H9 (cell line): ENCODE data around the gene SNX18. TPM values are rescaled to one million over a fixed set of nuclear protein-coding genes. Genes with fewer than 3 reads are reported as not detected.

ENCODE experiments used
- DNase-seq: peaks from one replicate; pipeline ENCODE4 v3.0.0-alpha.2; 2017
- H2AFZ ChIP-seq: one replicate; pipeline ENCODE4 v1.6.1; 2013; ENCODE audit warnings: mild to moderate bottlenecking, low read length, control low read depth, moderate library complexity
- H2AK5ac ChIP-seq: 2 replicates; pipeline ENCODE4 v1.6.1; 2013; ENCODE audit warnings: low read length, control low read depth, mixed read lengths; ENCODE audit not compliant: insufficient read length
- H2BK120ac ChIP-seq: one replicate; pipeline ENCODE4 v1.6.1; 2013; ENCODE audit warnings: low read depth, mild to moderate bottlenecking, low read length, control low read depth, inconsistent platforms; ENCODE audit not compliant: poor library complexity, severe bottlenecking
- H2BK12ac ChIP-seq: 2 replicates; pipeline ENCODE4 v1.6.1; 2013; ENCODE audit warnings: low read length, control low read depth, mixed read lengths, low read depth; ENCODE audit not compliant: insufficient read length
- H2BK15ac ChIP-seq: 2 replicates; pipeline ENCODE4 v1.6.1; 2013; ENCODE audit warnings: low read depth, low read length, control low read depth
- H2BK20ac ChIP-seq: one replicate; pipeline ENCODE4 v1.6.1; 2013; ENCODE audit warnings: low read depth, mild to moderate bottlenecking, low read length, control low read depth, inconsistent platforms; ENCODE audit not compliant: poor library complexity, severe bottlenecking
- H2BK5ac ChIP-seq: 2 replicates; pipeline ENCODE4 v1.6.1; 2013; ENCODE audit warnings: low read length, control low read depth, mixed read lengths; ENCODE audit not compliant: insufficient read length
- H3K14ac ChIP-seq: 2 replicates; pipeline ENCODE4 v1.6.1; 2013; ENCODE audit warnings: low read length, control low read depth; ENCODE audit not compliant: insufficient read depth
- H3K18ac ChIP-seq: 2 replicates; pipeline ENCODE4 v1.6.1; 2013; ENCODE audit warnings: low read depth, mild to moderate bottlenecking, mixed read lengths, low read length, control low read depth; ENCODE audit not compliant: insufficient read length
- H3K23ac ChIP-seq: 2 replicates; pipeline ENCODE4 v1.6.1; 2013; ENCODE audit warnings: low read length, control low read depth, mixed read lengths, low read depth; ENCODE audit not compliant: insufficient read length
- H3K23me2 ChIP-seq: 2 replicates; pipeline ENCODE4 v1.6.1; 2013; ENCODE audit warnings: low read depth, mild to moderate bottlenecking, mixed read lengths, low read length, control low read depth; ENCODE audit not compliant: insufficient read length, poor library complexity, severe bottlenecking
- H3K27ac ChIP-seq: 2 replicates; pipeline ENCODE4 v1.5.1; 2013; ENCODE audit warnings: low read length, control low read depth, mixed read lengths, low read depth; ENCODE audit not compliant: insufficient read length
- H3K27me3 ChIP-seq: 2 replicates; pipeline ENCODE4 v1.6.1; 2013; ENCODE audit warnings: low read length, control low read depth, inconsistent platforms; ENCODE audit not compliant: insufficient read depth
- H3K4ac ChIP-seq: 2 replicates; pipeline ENCODE4 v1.6.1; 2013; ENCODE audit warnings: low read depth, mild to moderate bottlenecking, control low read depth, inconsistent platforms, low read length, moderate library complexity
- H3K4me1 ChIP-seq: 2 replicates; pipeline ENCODE4 v1.6.1; 2013; ENCODE audit warnings: low read length, control low read depth, inconsistent platforms; ENCODE audit not compliant: insufficient read depth
- H3K4me2 ChIP-seq: 2 replicates; pipeline ENCODE4 v1.6.1; 2013; ENCODE audit warnings: low read length, control low read depth, mixed read lengths; ENCODE audit not compliant: insufficient read length, insufficient read depth
- H3K56ac ChIP-seq: 2 replicates; pipeline ENCODE4 v1.6.1; 2013; ENCODE audit warnings: low read depth, mild to moderate bottlenecking, mixed read lengths, low read length, control low read depth; ENCODE audit not compliant: insufficient read length
- H3K79me1 ChIP-seq: 2 replicates; pipeline ENCODE4 v1.6.1; 2013; ENCODE audit warnings: low read depth, mild to moderate bottlenecking, moderate library complexity, low read length, control low read depth, inconsistent platforms; ENCODE audit not compliant: insufficient read depth, poor library complexity, severe bottlenecking
- H3K79me2 ChIP-seq: 2 replicates; pipeline ENCODE4 v1.6.1; 2013; ENCODE audit warnings: low read length, control low read depth, inconsistent platforms; ENCODE audit not compliant: insufficient read depth
- H3K9ac ChIP-seq: 2 replicates; pipeline ENCODE4 v1.6.1; 2013; ENCODE audit warnings: low read length, control low read depth, mixed read lengths; ENCODE audit not compliant: insufficient read length; ENCODE audit errors: extremely low read depth
- H3K9me3 ChIP-seq: one replicate; pipeline ENCODE4 v1.6.1; 2013; ENCODE audit warnings: low read depth, low read length, inconsistent platforms; ENCODE audit not compliant: control insufficient read depth
- H3T11ph ChIP-seq: one replicate; pipeline ENCODE4 v1.6.1; 2013; ENCODE audit warnings: mild to moderate bottlenecking, low read length, control low read depth, inconsistent platforms
- H4K20me1 ChIP-seq: one replicate; pipeline ENCODE4 v1.6.1; 2013; ENCODE audit not compliant: control insufficient read depth, insufficient read length, insufficient read depth
- H4K5ac ChIP-seq: 2 replicates; pipeline ENCODE4 v1.6.1; 2013; ENCODE audit warnings: low read depth, mild to moderate bottlenecking, mixed read lengths, low read length, control low read depth; ENCODE audit not compliant: insufficient read length
- H4K8ac ChIP-seq: replicated peaks from 2 replicates; pipeline ENCODE4 v1.6.1; 2013; ENCODE audit warnings: low read length, control low read depth, mixed read lengths, low read depth; ENCODE audit not compliant: insufficient read length
- H4K91ac ChIP-seq: 2 replicates; pipeline ENCODE4 v1.6.1; 2013; ENCODE audit warnings: low read depth, mild to moderate bottlenecking, moderate library complexity, mixed read lengths, low read length, control low read depth; ENCODE audit not compliant: insufficient read length
- H3K27ac Mint-ChIP-seq, 3 experiments: 2 replicates in 2 of 3; 3 replicates in 1 of 3; pipeline ENCODE4 v1.8.0; 2020 to 2021; ENCODE audit warnings: mixed read lengths in 3 of 3, mild to moderate bottlenecking in 1 of 3, moderate library complexity in 1 of 3
- H3K27me3 Mint-ChIP-seq: 2 replicates; pipeline ENCODE4 v1.8.0; 2021; ENCODE audit warnings: low read depth, mild to moderate bottlenecking, moderate library complexity, mixed read lengths
- H3K36me3 Mint-ChIP-seq, 3 experiments: 2 replicates in 2 of 3; 3 replicates in 1 of 3; pipeline ENCODE4 v1.8.0; 2020 to 2021; ENCODE audit warnings: low read depth in 3 of 3, mixed read lengths in 3 of 3; ENCODE audit not compliant: insufficient read depth in 1 of 3
- H3K4me1 Mint-ChIP-seq, 2 experiments: 2 replicates each; pipeline ENCODE4 v1.8.0; 2020; ENCODE audit warnings: mixed read lengths in 2 of 2
- H3K4me3 Mint-ChIP-seq, 2 experiments: 2 replicates in 1 of 2; 3 replicates in 1 of 2; pipeline ENCODE4 v1.8.0; 2020 to 2021; ENCODE audit warnings: mild to moderate bottlenecking in 2 of 2, mixed read lengths in 2 of 2, moderate library complexity in 1 of 2
- H3K9me3 Mint-ChIP-seq, 2 experiments: 2 replicates in 1 of 2; 3 replicates in 1 of 2; pipeline ENCODE4 v1.8.0; 2020; ENCODE audit warnings: mild to moderate bottlenecking in 2 of 2, mixed read lengths in 2 of 2, moderate library complexity in 1 of 2
- WGBS: extraction: QIAGEN DNeasy Blood & Tissue Kit; methylation state at CpG from one replicate; pipeline ENCODE4 v1.1.7; 2013; ENCODE audit warnings: missing lambda C conversion rate, low lambda C conversion rate, mixed read lengths; ENCODE audit not compliant: insufficient read length; ENCODE audit errors: extremely low coverage; 5-methylcytosine and 5-hydroxymethylcytosine counted together
- total RNA-seq: library from RNA; stranded (reverse); gene quantifications from 2 replicates; pipeline ENCODE4 v1.2.1, GENCODE V29; 2021
- TF ChIP-seq, protein P1 (sequence below): fragments of 200-600 bp; sonication (generic); conservative IDR thresholded peaks from 3 replicates; pipeline ENCODE4 v1.8.0; 2021; ENCODE audit warnings: antibody characterized with exemption, mild to moderate bottlenecking

Gene SNX18
- total RNA-seq, 1 experiment from 2014 or later = 17.2 TPM

DNA sequence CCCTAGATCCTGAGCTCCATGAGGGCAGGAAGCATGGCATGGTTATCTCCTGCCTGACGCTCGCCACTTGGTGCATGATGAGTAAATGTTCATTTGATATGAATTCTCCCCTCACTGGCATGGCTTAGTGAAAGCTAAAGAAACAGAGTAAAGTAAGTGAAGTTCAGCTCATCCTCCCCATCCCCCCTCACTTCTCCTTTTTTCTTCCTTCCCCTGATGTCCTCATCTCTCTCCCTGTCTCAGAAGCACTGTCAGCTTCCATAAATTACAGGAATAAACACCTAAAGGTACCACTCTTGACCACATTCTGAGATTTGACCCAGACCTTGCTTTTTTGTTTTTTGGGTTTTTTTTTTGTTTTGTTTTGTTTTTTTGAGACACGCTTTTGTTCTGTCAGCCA, 73.3 kb downstream of the SNX18 start:
- Histone ChIP-seq H3K23ac (no peak overlapping the region), H3K4me1 (no peaks in the 10 kb centered on the region), H3K9ac (no peak overlapping the region), H4K91ac (no peak overlapping the region), H2BK15ac (no peak overlapping the region), H2AK5ac (no peak overlapping the region), H2AFZ (no peak overlapping the region), H3K4me2 (no peak overlapping the region), H3K79me2 (no peaks in the 10 kb centered on the region), H4K20me1 (no peaks in the 10 kb centered on the region), H3K27ac (no peak overlapping the region), H3K9me3 (no peaks in the 10 kb centered on the region), H3K79me1 (no peaks in the 10 kb centered on the region), H3K18ac (no peak overlapping the region), H3K56ac (no peak overlapping the region), H2BK20ac (no peak overlapping the region), H2BK120ac (no peak overlapping the region), H3K14ac (no peak overlapping the region), H3K27me3 (no peaks in the 10 kb centered on the region), H3K4ac (no peak overlapping the region), H4K8ac (no peak overlapping the region), H2BK5ac (no peak overlapping the region), H2BK12ac (no peak overlapping the region), H4K5ac (no peak overlapping the region), H3K23me2 (no peaks in the 10 kb centered on the region), H3T11ph (no peak overlapping the region)
- TF ChIP-seq, protein P1, sequence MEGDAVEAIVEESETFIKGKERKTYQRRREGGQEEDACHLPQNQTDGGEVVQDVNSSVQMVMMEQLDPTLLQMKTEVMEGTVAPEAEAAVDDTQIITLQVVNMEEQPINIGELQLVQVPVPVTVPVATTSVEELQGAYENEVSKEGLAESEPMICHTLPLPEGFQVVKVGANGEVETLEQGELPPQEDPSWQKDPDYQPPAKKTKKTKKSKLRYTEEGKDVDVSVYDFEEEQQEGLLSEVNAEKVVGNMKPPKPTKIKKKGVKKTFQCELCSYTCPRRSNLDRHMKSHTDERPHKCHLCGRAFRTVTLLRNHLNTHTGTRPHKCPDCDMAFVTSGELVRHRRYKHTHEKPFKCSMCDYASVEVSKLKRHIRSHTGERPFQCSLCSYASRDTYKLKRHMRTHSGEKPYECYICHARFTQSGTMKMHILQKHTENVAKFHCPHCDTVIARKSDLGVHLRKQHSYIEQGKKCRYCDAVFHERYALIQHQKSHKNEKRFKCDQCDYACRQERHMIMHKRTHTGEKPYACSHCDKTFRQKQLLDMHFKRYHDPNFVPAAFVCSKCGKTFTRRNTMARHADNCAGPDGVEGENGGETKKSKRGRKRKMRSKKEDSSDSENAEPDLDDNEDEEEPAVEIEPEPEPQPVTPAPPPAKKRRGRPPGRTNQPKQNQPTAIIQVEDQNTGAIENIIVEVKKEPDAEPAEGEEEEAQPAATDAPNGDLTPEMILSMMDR = no peak
- no peaks in the 10 kb centered on the region for H3K36me3 Mint-ChIP-seq
- H3K27ac Mint-ChIP-seq = no peak overlapping the region
- no CpG with 5 or more reads among the region's 3 CpGs for WGBS
- H3K4me3 Mint-ChIP-seq = no peak overlapping the region
- no peaks in the 10 kb centered on the region for H3K27me3 Mint-ChIP-seq
- peaks cover 4 to 5% of the 10 kb centered on the region in 2 experiments; a peak in 2 of 5 replicates for H3K9me3 Mint-ChIP-seq
- no peak for DNase-seq
- no peaks in the 10 kb centered on the region for H3K4me1 Mint-ChIP-seq
